Renal cortical epithelial cell (primary cell): Measurements from ENCODE around the gene GINS1. TPM values are rescaled to one million over a fixed set of nuclear protein-coding genes. Genes with fewer than 3 reads are reported as not detected.

Experiments used
- DNase-seq: peaks from one replicate; pipeline ENCODE4 v3.0.0-alpha.2; 2011; ENCODE audit warnings: low read depth
- total RNA-seq: library from RNA; depleted of rRNA; stranded (reverse); fragments of >200 nt; gene quantifications from 2 replicates; pipeline ENCODE4 v1.2.3, GENCODE V29; 2014

GINS1 gene
- total RNA-seq, result 6.1 and 25.4 TPM in 2 replicates

DNA sequence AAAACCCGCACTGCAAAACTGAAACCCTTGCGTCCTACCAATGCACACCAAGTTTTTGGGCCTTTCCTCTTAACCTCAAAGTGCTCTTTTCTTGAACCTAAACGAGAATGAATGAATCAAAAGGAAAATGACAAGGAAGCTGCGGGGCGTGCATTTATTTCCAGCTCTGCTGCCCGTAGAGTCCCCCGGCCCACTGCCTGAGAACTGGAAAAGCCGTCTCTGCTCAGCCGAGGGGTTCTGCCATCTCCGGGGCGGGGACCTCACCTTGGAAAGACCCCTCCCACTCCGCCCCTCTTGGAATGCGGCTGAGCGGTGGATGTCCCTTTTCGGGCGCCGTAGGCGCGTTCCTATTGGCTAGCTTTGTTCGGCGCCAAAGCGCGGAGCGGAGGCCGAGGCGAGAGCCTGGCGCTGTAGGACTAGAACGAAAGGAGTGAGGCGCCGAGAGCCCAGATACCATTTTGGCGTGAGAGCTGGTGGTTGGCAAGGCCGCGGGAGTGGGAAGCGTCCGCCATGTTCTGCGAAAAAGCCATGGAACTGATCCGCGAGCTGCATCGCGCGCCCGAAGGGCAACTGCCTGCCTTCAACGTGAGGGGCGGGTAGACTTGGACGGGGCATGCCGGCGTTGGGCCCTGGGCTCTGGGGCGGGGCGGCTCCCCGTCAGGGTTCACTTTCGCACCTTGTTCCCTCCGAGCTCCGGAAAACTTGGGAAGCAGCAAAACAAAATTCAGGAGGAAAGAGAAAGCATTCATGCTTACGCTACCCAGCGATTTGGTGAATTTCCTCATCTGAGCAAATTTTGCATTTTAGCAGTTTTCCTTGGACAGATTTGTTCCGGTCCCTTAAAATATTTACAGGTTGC is at the start of gene GINS1:
Gene GINS1, plus strand, starts transcription at position 363 of the 859 bp plus-strand sequence. Its CDS starts 148 bp downstream, at position 511.
- DNase-seq, result peak; percentile 75

DNA sequence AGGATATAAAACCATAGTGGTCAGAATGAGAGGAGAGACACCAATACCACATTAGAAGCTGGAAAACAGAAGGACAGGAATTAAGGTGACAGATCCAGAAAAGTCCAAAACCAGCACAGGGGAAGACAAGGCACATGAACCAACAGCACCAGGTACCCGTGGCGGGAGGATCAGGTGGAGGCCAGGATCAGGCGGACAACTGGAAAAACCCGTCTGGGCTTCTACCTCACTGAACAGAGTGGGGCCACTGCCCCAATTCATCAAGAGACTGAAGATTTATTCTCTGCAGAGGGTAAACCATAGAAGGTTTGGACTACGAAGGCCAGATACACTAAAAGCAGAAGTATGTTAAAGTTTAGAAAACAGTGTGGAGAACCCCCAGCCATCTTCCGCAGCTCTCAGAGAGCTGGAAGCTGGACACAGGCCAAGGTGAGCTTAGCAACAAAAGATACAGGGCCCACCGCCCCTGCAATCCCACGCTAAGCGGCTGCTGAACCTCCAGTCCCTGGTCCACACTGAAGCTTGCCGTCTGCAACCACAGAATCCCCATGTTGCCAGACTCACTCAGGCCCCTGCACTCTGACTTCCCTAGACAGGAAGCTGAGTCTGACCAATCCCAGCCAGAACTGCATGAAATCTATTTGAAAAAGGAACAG is 46.7 kb upstream of the GINS1 start:
- peak; percentile 15 for DNase-seq

DNA sequence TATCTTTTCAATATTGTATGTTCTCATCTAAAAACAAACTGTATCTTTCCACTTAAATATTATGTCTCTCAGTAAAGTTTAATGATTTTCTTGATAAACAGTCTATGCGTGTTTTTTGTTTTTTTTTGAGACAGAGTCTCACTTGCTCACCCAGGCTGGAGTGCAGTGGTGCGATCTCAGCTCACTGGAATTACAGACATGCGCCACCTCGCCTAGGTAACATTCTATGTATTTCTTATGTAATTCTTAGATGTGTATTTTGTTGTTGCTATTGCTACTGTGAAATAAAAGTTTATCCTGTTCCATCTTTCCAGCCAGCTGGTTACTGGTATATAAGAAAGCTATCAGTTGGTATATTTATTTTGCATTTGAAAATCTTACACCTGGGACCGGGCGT is 46.2 kb upstream of the GINS1 start:
- peak; percentile 30 for DNase-seq

DNA sequence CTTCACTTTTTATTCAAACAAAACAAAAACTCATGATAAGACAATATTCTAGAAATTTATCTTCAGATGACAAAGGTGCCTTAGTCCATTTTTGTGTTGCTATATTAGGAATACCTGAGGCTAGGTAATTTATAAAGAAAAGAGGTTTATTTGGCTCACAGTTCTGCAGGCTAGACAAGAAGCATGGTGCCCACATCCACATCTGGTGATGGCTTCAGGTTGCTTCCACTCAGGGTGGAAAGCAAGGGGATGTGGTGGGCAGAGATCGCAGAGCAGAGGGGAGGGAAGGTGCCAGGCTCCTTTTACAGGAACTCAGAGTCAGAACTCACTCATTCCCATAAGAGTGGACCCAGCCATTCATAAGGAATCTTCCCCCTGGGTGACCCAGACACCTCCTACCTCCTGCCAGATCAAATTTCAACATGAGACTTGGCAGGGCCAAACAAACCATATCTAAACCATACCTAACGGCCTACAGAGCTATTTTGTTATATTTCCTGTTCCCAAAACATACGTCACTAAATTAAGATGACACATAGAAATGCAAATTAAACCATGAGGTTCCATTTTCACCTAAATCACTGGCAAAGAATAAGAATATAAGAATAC is 43.2 kb upstream of the GINS1 start:
- no peak for DNase-seq

DNA sequence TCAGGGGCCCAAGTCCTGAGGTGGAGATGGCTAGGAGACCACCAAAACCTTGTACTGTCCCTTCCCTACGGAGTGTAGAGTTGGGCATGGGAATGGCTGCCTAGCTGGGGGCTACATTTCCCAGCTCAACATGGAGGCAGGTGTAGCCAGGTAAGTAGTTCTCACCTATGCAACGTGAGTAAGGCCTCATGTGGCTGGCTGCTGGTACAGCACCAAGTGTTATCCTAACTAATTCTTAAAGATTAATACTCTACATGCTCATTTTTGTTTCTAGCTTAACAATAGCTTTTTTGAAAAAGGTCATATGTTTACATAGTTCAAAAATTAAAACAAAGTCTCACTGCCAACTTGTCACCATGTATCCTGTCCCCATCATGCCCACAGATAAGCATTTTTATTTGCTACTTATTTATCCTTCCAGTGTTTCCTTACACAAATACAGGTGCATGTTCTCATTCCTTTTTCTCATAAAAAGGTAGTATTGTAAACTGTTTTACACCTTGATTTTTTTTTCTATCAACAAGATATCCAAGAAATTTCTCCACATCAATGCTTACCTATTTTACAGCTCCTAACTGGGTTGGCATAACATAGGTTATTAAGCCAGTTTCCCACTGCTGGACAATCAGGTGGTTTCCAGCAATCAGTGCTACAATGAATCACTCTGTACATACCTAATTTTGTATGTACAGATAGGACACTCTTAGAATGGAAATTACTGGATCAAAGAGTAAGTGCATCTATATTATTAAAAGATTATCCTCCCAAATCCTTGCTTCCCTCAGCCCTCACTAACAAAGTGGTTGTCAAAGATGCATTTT is 42.4 kb upstream of the GINS1 start:
- peak; percentile 19 for DNase-seq

DNA sequence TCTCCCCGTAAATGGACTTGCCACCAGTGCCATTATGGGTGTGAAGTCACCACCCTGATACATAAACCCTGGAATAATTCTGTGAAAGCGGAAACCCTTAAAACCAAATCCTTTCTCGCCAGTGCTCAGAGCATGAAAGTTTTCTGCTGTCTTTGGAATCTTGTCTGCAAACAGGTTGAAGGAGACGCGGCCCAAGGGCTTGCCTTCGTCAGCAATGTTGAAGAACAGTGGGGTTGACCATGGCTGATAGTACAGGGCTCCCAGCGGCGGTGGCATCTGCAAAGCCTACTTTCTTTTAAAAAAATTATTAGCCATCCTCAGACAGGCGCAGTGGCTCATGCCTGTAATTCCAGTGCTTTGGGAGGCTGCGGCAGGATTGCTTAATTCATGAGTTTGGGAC is 38.9 kb upstream of the GINS1 start:
- DNase-seq, result no peak

DNA sequence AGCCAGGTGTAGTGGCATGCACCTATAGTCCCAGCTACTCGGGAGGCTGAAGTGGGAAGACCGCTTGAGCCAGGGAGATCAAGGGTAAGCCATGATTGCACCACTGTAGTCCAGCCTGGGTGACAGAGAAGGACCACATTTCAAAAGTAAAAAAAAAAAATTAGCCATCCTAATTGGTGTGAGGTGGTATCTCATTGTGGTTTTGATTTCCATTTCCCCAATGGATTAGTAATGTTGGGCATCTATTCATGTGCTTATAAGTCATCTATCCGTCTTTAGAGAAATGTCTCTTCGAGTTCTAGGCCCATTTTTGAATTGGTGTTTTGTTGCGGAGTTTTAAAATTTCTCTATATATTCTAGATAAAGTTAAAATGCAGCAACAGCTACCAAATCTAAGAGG is 38.5 kb upstream of the GINS1 start:
- DNase-seq, result no peak

DNA sequence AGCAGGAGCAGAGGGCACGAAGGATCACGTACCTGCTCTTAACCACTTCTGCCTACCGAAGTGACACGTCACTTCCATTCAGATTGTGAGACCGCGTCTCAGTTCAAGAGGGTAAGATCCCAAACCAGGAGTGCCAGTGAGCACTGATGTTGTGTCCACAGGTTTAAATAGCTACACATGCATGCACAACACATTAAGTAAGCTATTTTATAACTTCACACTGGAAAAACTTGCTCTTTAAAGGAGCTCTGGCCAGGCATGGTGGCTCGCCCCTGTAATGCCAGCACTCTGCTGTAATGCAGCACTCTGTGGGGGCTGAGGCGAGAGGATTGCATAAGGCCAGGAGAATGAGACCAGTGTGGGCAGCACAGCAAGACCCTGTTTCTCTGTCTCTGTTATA is 37.9 kb upstream of the GINS1 start:
- peak; percentile 39 for DNase-seq

DNA sequence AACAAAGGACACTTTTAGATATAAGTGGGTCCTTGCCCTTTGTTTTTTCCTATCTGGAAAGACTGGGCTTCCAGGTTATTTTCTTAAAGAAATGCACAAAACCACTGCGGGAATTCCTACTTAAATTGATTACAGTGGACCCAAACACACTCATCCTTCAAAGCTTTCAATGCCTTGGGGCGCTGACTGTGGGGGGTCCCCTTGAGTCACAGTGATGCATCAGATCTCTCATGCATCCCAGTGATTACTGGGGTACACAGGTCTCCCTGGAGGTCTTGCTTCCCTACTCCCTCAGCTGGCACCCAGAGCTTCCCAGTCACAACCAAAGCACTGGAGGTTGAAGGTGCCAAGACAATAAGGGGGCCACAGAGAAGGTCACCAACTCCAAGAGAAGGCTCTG is 37.5 kb upstream of the GINS1 start:
- DNase-seq, result no peak

DNA sequence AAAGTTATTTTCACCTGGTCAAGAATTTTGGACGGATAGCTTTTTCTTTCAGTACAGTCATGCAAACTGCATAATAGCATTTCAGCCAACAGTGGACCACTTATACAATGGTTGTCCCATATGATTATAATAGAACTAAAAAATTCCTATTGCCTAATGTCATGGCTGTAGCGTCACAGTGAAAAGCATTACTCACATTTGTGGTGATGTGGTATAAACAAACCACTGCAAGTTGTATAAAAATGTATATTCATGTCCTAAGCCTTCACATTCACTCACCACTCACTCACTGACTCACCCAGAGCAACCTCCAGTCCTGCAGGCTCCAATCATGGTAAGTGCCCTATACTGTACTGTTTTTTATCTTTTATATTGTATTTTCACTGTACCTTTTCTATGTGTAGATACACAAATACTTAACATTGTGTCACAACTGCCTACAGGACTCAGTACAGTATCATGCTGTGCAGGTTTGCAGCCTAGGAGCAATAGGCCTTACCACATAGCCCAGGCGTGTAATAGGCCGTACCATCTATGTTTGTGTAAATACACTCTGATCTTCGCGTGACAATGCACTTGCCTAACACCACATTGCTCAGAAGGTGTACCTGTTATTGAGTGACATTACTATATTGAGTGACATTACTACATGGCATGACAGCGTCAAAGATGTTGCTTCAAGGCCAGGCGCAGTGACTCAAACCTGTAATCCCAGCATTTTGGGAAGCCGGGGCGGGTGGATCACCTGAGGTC is 34.7 kb upstream of the GINS1 start:
- DNase-seq, result peak; percentile 61

DNA sequence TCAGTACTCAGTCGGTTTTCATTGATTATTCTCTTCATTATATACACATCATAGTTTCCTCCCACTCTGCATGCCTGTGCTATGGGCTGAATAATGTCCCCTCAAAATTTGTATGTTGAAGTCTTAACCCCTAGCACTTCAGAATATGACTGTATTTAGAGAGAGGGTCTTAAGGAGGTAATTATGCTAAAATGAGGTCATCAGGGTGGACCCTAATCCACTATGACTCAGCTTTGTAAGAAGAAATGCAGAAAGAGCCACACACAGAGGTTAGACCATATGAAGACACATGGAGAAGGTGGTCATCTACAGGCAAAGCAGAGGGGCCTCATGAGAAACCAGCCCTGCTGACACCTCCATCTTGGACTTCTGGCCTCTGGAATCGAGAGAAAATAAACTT is 32.6 kb upstream of the GINS1 start:
- DNase-seq, result no peak

DNA sequence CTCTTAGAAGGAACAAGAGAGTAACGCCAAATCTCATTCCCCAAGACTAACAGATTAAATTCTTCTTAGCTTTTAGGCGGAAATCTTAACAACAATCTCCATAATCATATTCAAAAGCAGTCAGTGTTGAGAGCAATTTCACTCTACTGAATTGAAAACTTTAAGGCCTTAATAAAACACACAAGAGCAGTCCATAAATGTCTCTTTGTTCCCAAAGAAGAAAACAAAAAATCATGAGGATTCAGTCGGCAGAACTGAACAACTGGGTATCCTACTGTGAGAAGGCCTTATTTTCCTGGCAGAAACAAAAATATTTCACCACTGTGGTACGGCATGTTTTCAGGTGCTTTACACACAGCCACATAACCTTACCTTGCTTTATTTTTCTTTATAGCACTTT is 31.2 kb upstream of the GINS1 start:
- no peak for DNase-seq

DNA sequence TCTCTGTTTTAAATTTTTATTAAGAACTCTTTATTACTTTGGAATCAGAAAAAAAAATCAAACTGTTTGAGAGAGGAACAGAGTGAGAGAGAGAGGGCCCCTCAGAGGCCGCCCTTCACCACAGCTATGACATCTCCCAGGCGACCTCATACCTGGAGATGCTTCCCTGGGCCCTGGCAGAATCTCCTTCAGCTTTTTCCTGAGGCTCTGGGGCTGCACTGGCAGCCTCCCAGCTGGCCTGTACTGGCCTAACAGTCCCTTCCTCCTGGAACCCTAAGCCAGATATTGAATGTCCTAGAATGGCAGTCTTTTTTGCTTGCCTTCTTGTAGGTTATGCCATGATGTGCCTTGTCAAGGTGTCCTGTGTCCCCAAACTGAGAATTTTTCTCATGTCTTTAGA is 30.6 kb upstream of the GINS1 start:
- no peak for DNase-seq

DNA sequence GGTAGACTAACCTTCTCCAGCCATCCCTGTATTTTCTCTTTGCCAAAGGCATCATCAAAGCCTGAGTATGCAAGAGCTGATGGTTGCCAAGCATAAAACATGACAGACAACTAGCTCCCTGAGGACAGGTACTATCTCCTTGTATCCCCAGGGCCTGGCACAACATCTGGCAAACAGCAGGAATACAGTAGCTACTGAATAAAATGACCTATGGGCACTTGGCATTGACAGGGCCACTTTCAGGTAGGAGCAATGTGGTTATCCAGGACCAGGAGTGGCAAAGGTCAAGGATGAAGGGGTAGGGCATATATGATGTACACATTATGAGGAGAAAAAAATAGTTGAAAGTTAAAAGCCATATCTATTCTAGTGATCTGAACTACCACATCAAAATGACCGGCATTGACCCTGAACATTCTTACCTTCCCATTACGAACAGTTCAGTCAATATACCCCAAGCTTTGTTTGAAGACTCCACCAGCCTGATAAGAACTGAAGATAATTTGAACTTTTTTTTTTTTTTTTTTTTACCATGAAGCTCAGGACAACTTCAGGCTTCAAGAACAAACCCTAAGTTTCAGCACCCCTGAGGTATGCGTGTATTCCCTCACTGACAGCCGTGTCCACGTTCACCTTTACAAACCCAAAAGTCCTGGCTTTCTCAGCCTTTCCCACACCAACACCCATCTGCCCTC is 29.1 kb upstream of the GINS1 start:
- DNase-seq, result no peak

DNA sequence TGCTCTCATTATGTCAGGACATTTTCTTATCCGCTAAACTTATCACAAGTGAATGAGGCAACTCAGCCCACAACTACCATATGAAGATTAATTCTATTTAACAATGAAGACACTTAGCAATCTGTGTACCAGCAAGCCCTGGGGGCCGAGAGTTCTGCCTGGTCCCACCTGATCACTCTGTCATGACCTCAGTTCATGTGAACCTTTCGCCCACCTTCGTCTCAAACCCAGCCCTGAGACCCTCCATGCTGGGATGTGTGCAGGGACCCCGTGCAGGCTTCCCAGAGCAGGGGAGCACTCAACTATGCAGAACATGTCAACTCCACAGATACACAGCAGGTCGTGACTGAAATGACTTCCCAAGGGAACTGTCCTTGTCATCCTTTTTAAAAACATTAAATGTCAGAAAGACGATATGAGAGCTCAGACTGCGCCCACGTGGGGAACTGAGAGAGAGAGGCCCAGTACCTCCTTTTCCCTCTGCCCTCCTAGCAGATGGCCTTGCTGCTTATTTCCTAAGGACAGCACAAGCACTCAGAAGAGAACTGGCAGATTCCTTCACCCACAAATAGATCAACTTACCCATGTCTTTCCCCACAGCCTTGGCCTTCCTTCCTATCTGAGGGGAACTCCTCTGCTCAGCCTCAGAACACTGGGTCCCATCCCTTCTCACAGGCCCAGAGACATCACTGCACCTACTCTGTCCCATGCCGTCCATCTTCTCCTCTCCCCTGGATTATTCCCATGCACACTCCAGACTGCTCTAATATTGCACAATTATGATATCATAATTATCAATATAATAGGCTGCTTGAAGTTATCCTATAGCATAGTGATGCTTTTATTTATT is 28.4 kb upstream of the GINS1 start:
- no peak for DNase-seq

DNA sequence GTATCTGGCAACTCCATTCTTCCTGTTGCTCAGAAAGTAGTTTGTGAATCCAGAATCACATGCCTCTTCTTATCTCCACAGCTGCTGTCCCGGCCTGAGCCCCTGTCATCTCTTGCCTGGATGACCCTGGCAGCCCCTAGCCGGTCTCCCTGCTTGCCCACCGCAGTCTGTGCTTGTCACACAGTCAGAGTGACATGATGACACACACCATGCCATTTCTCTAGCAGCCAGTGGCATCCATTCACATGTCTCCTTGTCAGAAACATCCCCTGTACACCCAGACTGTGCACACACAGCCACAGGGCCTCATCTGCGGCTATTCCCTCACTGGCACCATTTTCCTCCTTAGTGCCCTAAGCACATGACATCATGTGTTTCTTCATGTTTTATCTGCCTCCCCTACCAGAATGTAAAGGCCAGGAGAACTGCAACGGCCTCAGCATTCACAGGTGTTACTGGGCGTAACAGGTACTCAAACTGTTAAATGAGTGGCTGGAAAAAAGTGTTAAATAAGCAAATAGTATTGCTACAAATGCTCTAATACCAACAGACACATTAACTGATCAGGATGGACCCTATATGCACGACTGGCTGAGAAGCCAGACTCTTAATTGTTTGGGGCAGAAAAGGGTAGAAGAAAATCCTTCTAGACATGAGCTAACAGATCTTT is 26.4 kb upstream of the GINS1 start:
- no peak for DNase-seq

DNA sequence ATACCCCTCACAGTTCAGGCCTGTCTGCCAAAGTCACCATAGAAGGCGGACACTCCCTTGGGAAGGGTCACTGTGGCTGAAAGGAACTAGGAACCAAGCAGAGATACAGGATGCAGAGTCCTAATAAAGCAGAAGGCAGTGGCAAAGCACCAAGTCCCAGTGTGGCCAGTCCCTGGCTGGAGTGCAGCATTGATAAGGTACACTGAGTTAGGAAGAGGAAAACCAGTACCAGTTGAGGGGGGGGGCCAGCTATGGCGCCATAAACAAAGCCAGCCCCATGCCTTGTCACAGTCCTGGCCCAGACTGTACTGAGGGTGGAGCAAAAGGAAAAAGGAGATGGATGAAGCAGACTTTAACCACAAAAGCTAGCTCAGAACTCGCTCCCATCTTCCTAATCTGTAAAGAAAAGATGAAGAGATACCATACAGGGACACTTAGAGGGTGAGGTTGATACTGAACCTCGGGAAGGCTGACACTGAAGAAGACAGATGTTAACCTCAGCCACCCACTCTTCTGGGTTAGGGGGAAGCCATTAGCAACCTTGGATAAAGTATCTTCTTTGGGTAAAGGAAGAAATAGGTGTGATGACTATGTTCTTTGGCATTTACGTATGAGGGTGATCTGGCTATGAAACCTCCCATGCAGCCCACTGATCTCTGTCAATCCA is 24.6 kb upstream of the GINS1 start:
- no peak for DNase-seq

DNA sequence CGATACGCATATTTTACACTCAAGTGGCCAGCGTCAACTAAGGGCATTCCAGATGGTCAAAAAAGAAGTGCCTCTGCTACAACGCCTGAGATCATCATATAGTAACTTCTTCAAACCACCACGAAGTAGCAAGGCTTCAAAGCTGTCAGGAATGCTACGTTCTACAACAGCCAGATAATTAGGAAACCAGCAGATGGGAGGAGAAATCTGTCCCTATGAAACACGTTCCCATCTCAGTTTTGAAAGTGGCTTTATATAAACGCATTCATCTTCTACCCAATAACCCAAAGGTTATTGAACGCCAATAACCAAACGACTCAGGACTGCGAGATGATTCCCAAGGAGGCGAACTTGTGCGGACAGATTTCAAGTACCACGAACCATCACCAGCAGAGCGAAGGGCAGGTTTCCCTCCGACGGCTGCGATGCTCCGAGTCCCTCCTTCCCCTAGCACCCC is 18.0 kb upstream of the GINS1 start:
- no peak for DNase-seq
